PC-3 (cell line): ENCODE data around the gene TMEM119. TPM values are rescaled to one million over a fixed set of nuclear protein-coding genes. Genes with fewer than 3 reads are reported as not detected.
"Not testable (repeated sequence)": the region's sequence is repeated elsewhere in the genome, so short reads cannot be mapped to it uniquely, and the experiment has no call there.

Source experiments
- ATAC-seq: fragments of 200-7000 bp; cut with Tn5 transposase; 2 replicates; pipeline ENCODE4 v1.9.1; 2020; ENCODE audit warnings: mild to moderate bottlenecking, moderate library complexity
- BruUV-seq: library from RNA; stranded (reverse); fragments of 400-500 nt; replicated peaks from 2 replicates; lab custom pipeline; 2021; lab: Mats Ljungman, UMichigan
- CTCF ChIA-PET: fragments of 300-600 bp; sonication (Branson Sonifier 250); formaldehyde crosslinking; loops from one replicate; lab custom pipeline; 2022; ENCODE audit warnings: antibody characterized with exemption; lab: Charles Lee
- POLR2A ChIA-PET: fragments of 300-600 bp; sonication (Branson Sonifier 250); formaldehyde crosslinking; loops from one replicate; lab custom pipeline; 2022; ENCODE audit warnings: antibody characterized with exemption; ENCODE audit not compliant: unreplicated experiment; lab: Charles Lee
- DNase-seq: peaks from one replicate; pipeline ENCODE4 v3.0.0-alpha.2; 2015
- H2AFZ ChIP-seq: fragments of 300-600 bp; sonication (generic); 2 replicates; pipeline ENCODE4 v1.6.0; 2016; ENCODE audit warnings: antibody characterized with exemption, low read length
- H3F3A ChIP-seq: fragments of 300-600 bp; sonication (generic); one replicate; pipeline ENCODE4 v1.6.0; 2017; ENCODE audit warnings: antibody characterized with exemption, low read length, control low read depth, mild to moderate bottlenecking; ENCODE audit not compliant: unreplicated experiment
- H3K27ac ChIP-seq: fragments of 300-600 bp; sonication (generic); 2 replicates; pipeline ENCODE4 v1.5.1; 2016; ENCODE audit warnings: mild to moderate bottlenecking, low read length
- H3K27me3 ChIP-seq: fragments of 300-600 bp; sonication (generic); 2 replicates; pipeline ENCODE4 v1.6.1; 2016; ENCODE audit warnings: low read length, mixed read lengths
- H3K36me3 ChIP-seq: fragments of 300-600 bp; sonication (generic); 2 replicates; pipeline ENCODE4 v1.6.1; 2016; ENCODE audit warnings: low read depth, mixed run types, low read length, mixed read lengths
- H3K4me1 ChIP-seq: fragments of 300-600 bp; sonication (generic); 2 replicates; pipeline ENCODE4 v1.5.1; 2016; ENCODE audit warnings: low read length; ENCODE audit not compliant: insufficient read depth
- H3K4me2 ChIP-seq: fragments of 300-600 bp; sonication (generic); 2 replicates; pipeline ENCODE4 v1.6.0; 2016; ENCODE audit warnings: low read length
- H3K4me3 ChIP-seq: fragments of 300-600 bp; sonication (generic); 2 replicates; pipeline ENCODE4 v1.5.1; 2016; ENCODE audit warnings: mild to moderate bottlenecking, low read length, mixed read lengths
- H3K79me2 ChIP-seq: fragments of 300-600 bp; sonication (generic); 2 replicates; pipeline ENCODE4 v1.6.1; 2017; ENCODE audit warnings: low read length, mixed read lengths
- H3K9ac ChIP-seq: fragments of 300-600 bp; sonication (generic); 2 replicates; pipeline ENCODE4 v1.6.0; 2016; ENCODE audit warnings: mild to moderate bottlenecking, low read length
- H3K9me2 ChIP-seq: fragments of 300-600 bp; sonication (generic); replicated peaks from 2 replicates; pipeline ENCODE4 v1.6.1; 2016; ENCODE audit warnings: mixed run types, low read length, mixed read lengths
- H3K9me3 ChIP-seq: fragments of 300-600 bp; sonication (generic); 2 replicates; pipeline ENCODE4 v1.6.1; 2016; ENCODE audit warnings: low read length, mixed read lengths
- H4K20me1 ChIP-seq: fragments of 300-600 bp; sonication (generic); 2 replicates; pipeline ENCODE4 v1.6.1; 2016; ENCODE audit warnings: low read length, mixed read lengths
- CTCF ChIP-seq: fragments of 300-600 bp; sonication (generic); conservative IDR thresholded peaks from 2 replicates; pipeline ENCODE4 v1.5.1; 2017; ENCODE audit warnings: antibody characterized with exemption, low read depth, mild to moderate bottlenecking, low read length
- EZH2 ChIP-seq: fragments of 300-600 bp; sonication (generic); IDR thresholded peaks from one replicate; pipeline ENCODE4 v1.6.1; 2017; ENCODE audit warnings: antibody characterized with exemption, mild to moderate bottlenecking, low read length; ENCODE audit not compliant: unreplicated experiment
- EZH2phosphoT487 ChIP-seq: fragments of 300-600 bp; sonication (generic); IDR thresholded peaks from 2 replicates; pipeline ENCODE4 v1.6.1; 2018; ENCODE audit warnings: mild to moderate bottlenecking, antibody characterized with exemption, low read length, borderline replicate concordance
- intact Hi-C: fragments of 100-400 bp; cut with micrococcal nuclease; formaldehyde crosslinking; loops from 2 replicates; pipeline ENCODE4 v1.9.0; 2023
- total RNA-seq: library from RNA; depleted of rRNA; stranded (reverse); fragments of >200 nt; gene quantifications from 2 replicates; pipeline ENCODE4 v1.2.3, GENCODE V29; 2014

The TMEM119 gene
- total RNA-seq, 1 experiment from 2014 or later, result not detected

- DNase-seq (peak; percentile 41), ATAC-seq (no peak)
- no peaks in the 10 kb centered on the region for H3K27me3 ChIP-seq
- no peaks in the 10 kb centered on the region for H3K9me3 ChIP-seq
- H3K36me3 ChIP-seq, result no peaks in the 10 kb centered on the region
- no peaks in the 10 kb centered on the region for H3K9me2 ChIP-seq
- intact Hi-C loops, result loop anchor here (5.0 kb wide), 1 partner anchor 72 kb away; the partner anchor contains the start of genes ISCU and SART3
- peaks cover 29% of the 10 kb centered on the region for H3K4me1 ChIP-seq
- ChIA-PET POLR2A (no interaction called here), CTCF (no interaction called here)
- H3K4me2 ChIP-seq, result no peak overlapping the region
- no peak overlapping the region for H3K27ac ChIP-seq
- no peak overlapping the region for H3K9ac ChIP-seq
- no peak overlapping the region for H3K4me3 ChIP-seq
- no TSS peak for BruUV-seq
- no peak for TF ChIP-seq EZH2phosphoT487
- no peak for TF ChIP-seq EZH2
- TF ChIP-seq CTCF, result no peak
- H2AFZ ChIP-seq, result no peak overlapping the region
- peaks cover 5% of the 10 kb centered on the region for H3F3A ChIP-seq
- no peaks in the 10 kb centered on the region for H3K79me2 ChIP-seq
- H4K20me1 ChIP-seq, result no peaks in the 10 kb centered on the region
Observed at GRCh38 chr12:108634341-108634751, 36.5 kb upstream of the TMEM119 start.

- Histone ChIP-seq H3K9ac (no peak within 1 kb of the TSS), H3K4me2 (no peak within 1 kb of the TSS), H3K27me3 (no peaks in the 10 kb centered on the region), H2AFZ (no peak within 1 kb of the TSS), H3F3A (peaks cover 5% of the 10 kb centered on the region), H3K79me2 (no peaks in the 10 kb centered on the region), H4K20me1 (no peaks in the 10 kb centered on the region), H3K4me3 (no peak within 1 kb of the TSS), H3K36me3 (no peaks in the 10 kb centered on the region), H3K27ac (no peak within 1 kb of the TSS), H3K9me2 (no peaks in the 10 kb centered on the region), H3K9me3 (no peaks in the 10 kb centered on the region), H3K4me1 (peaks cover 35% of the 10 kb centered on the region)
- POLR2A ChIA-PET, result no interaction called here
- no TSS peak for BruUV-seq
- CTCF ChIA-PET, result no interaction called here
- intact Hi-C loops, result loop anchor here (5.0 kb wide), 1 partner anchor 71 kb away; the partner anchor contains the start of genes ISCU and SART3
- TF ChIP-seq EZH2, result no peak
- no peak for TF ChIP-seq CTCF
- no peak for TF ChIP-seq EZH2phosphoT487
- ATAC-seq, result no peak
- DNase-seq, result no peak
Observed at GRCh38 chr12:108633534-108634248, 35.8 kb upstream of the TMEM119 start, which contains the start of gene SELPLG. SELPLG (minus strand) TSS chr12:108633894; CDS start chr12:108624307, 9,587 bp downstream.

DNA sequence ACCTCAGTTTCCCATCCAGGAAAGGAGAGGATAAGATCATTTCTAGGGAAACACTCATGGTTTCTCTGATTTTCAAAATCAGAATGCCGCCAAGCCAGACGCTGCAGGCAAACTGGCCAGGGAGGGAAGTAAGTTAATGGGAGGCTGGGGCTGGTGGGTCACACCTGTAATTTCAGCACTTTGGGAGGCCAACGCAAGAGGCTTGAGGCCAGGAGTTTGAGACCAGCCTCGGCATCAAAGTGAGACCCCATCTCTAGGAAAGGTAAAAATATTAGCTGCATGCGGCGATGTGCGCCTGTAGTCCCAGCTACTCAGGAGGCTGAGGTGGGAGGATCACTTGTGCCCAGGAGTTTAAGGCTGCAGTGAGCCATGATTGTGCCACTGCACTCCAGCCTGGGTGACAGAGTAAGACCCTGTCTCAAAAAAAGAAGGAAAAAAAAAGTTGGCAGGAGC, 35.2 kb upstream of the TMEM119 start:
- peaks cover 5% of the 10 kb centered on the region for H3F3A ChIP-seq
- ChIA-PET CTCF (no interaction called here), POLR2A (no interaction called here)
- intact Hi-C loops, result loop anchor here (5.0 kb wide), 1 partner anchor 71 kb away; the partner anchor contains the start of genes ISCU and SART3
- no peak overlapping the region for H3K4me2 ChIP-seq
- H3K9me3 ChIP-seq, result no peaks in the 10 kb centered on the region
- no TSS peak for BruUV-seq
- H3K4me3 ChIP-seq, result no peak overlapping the region
- no peak overlapping the region for H2AFZ ChIP-seq
- ATAC-seq (no peak), DNase-seq (no peak)
- no peaks in the 10 kb centered on the region for H3K79me2 ChIP-seq
- no peak for TF ChIP-seq CTCF
- no peaks in the 10 kb centered on the region for H3K9me2 ChIP-seq
- H3K9ac ChIP-seq, result no peak overlapping the region
- no peaks in the 10 kb centered on the region for H4K20me1 ChIP-seq
- H3K4me1 ChIP-seq, result peaks cover 41% of the 10 kb centered on the region
- H3K36me3 ChIP-seq, result no peaks in the 10 kb centered on the region
- H3K27ac ChIP-seq, result no peak overlapping the region
- no peaks in the 10 kb centered on the region for H3K27me3 ChIP-seq

DNA sequence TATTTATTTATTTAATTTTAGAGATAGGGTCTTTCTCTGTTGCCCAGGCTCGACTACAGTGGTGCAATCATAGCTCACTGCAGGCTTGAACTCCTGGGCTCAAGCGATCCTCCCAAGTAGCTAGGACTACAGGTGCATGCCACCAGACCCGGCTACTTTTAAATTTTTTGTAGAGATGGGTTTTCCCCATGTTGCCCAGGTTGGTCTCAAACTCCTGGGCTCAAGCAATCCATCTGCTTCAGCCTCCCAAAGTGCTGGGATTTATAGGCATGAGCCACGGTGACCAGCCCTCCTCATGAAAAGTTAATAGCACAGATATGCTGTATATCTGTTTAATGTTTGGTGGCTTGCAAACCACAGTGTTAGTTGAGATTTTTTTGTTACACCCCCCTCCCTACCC, 33.4 kb upstream of the TMEM119 start:
- H4K20me1 ChIP-seq, H3F3A ChIP-seq, H3K4me3 ChIP-seq, H3K27me3 ChIP-seq, H3K9me3 ChIP-seq, H2AFZ ChIP-seq, H3K9ac ChIP-seq, H3K9me2 ChIP-seq, H3K36me3 ChIP-seq, POLR2A ChIA-PET, H3K79me2 ChIP-seq: not testable (repeated sequence)
- CTCF ChIA-PET, result interaction anchor here (1.4 kb wide), 1 partner anchor 13 kb away, joined by 5 read pairs; no protein-coding TSS in a partner anchor
- ATAC-seq, result peak; percentile 36
- TSS peak; percentile 77 for BruUV-seq
- intact Hi-C loops, result loop anchor here (2.0 to 5.0 kb wide), 2 partner anchors 14 to 69 kb away; partner anchors contain the start of genes ISCU and SART3
- H3K4me2 ChIP-seq, result peak overlapping the region; percentile 48
- peaks cover 45% of the 10 kb centered on the region for H3K4me1 ChIP-seq
- peak overlapping the region; percentile 86 for H3K27ac ChIP-seq
- peak; percentile 29 for DNase-seq
